ENCODE measurements around the gene ZMAT3. TPM values are rescaled to one million over a fixed set of nuclear protein-coding genes. Genes with fewer than 3 reads are reported as not detected.

ZMAT3 gene
- total and polyA plus RNA-seq, 2 of the 4 experiments (the other 2 are of a cell fraction): 11.7 to 14.3 TPM

- Histone ChIP-seq H3K36me3 (ENCODE audit: control insufficient read depth, insufficient read depth, low read length) (no peaks in the 10 kb centered on the region), H3K27me3 (ENCODE audit: control insufficient read depth, insufficient read depth, low read length) (no peaks in the 10 kb centered on the region; the same call in 1 of the 2 replicates), H3K9me1 (ENCODE audit: insufficient read depth, low read length) (no peaks in the 10 kb centered on the region), H2BK120ac (ENCODE audit: low read depth, low read length) (no peak overlapping the region), H3K9me3 (ENCODE audit: control insufficient read depth, insufficient read depth, low read length) (no peaks in the 10 kb centered on the region), H3K4me1 (ENCODE audit: control insufficient read depth, insufficient read depth, low read length) (no peaks in the 10 kb centered on the region), H3K79me1 (ENCODE audit: low read depth in 1 of 2, low read length in 2 of 2) (no peaks in the 10 kb centered on the region), H2BK20ac (ENCODE audit: low read depth, low read length) (no peak overlapping the region), H3K4me2 (ENCODE audit: low read depth, low read length) (no peak overlapping the region), H3K18ac (ENCODE audit: low read depth, low read length) (no peak overlapping the region), H2AFZ (replicated peaks; ENCODE audit: low read length, poor library complexity) (no peak overlapping the region), H3K4ac (ENCODE audit: low read depth, low read length) (no peak overlapping the region), H4K5ac (ENCODE audit: low read depth, low read length) (no peak overlapping the region), H3K9ac (ENCODE audit: low read depth, low read length) (no peak overlapping the region), H2BK5ac (ENCODE audit: low read depth, low read length, poor library complexity, severe bottlenecking) (no peak overlapping the region), H3K27ac (ENCODE audit: insufficient read depth, low read length) (no peak overlapping the region), H3K4me3 (ENCODE audit: insufficient read depth, low read depth, low read length) (no peak overlapping the region), H3K14ac (replicated peaks; ENCODE audit: low read depth, low read length) (no peak overlapping the region), H4K91ac (ENCODE audit: insufficient read depth, low read depth, low read length) (no peak overlapping the region), H3K56ac (ENCODE audit: extremely low read depth, insufficient read depth, low read length) (no peak overlapping the region), H2AK9ac (replicated peaks; ENCODE audit: low read depth, low read length, poor library complexity) (no peak overlapping the region), H2BK15ac (ENCODE audit: low read depth, low read length) (no peak overlapping the region), H4K8ac (ENCODE audit: low read depth in 2 of 2, low read length in 2 of 2) (no peak overlapping the region), H3K23ac (ENCODE audit: low read depth, low read length) (no peak overlapping the region), H4K20me1 (ENCODE audit: insufficient read depth, low read length) (no peaks in the 10 kb centered on the region), H2AK5ac (ENCODE audit: low read depth, low read length) (no peak overlapping the region)
- peak; percentile 11; the same call in 1 of the 2 replicates for ATAC-seq (ENCODE audit: low read depth)
- dilution Hi-C loops (cut with HindIII; ENCODE audit: low sequenced_read_pairs, unreplicated experiment): no loop called here
- CTCF ChIA-PET: no interaction called here
- POLR2A ChIA-PET (ENCODE audit: unreplicated experiment): no interaction called here
- intact Hi-C loops (cut with micrococcal nuclease): no loop called here
- 40% methylated on average over 1 of the region's 1 CpG; no CpG with 5 or more reads in 1 of the 2 experiments for WGBS, 2 experiments (ENCODE audit: extremely low coverage in 2 of 2, insufficient read length in 1 of 2)
- DNase-seq: peak; percentile 18
- no peak for TF ChIP-seq NFE2L2 (IDR thresholded peaks at IDR 0.05; ENCODE audit: low read depth, low read length)
- TF ChIP-seq CEBPB (IDR thresholded peaks at IDR 0.05; ENCODE audit: low read depth, low read length): peak; percentile 37; the same call in 1 of the 2 replicates
- TF ChIP-seq CHD1 (IDR thresholded peaks at IDR 0.05; ENCODE audit: low read depth, low read length): no peak
- no peak for TF ChIP-seq FOS (IDR thresholded peaks at IDR 0.05; ENCODE audit: low read depth, low read length)
- TF ChIP-seq, protein P1, sequence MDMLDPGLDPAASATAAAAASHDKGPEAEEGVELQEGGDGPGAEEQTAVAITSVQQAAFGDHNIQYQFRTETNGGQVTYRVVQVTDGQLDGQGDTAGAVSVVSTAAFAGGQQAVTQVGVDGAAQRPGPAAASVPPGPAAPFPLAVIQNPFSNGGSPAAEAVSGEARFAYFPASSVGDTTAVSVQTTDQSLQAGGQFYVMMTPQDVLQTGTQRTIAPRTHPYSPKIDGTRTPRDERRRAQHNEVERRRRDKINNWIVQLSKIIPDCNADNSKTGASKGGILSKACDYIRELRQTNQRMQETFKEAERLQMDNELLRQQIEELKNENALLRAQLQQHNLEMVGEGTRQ (IDR thresholded peaks at IDR 0.05; ENCODE audit: low read depth, low read length): no peak
- TF ChIP-seq RAD21 (IDR thresholded peaks at IDR 0.05; ENCODE audit: low read length): no peak
- no peak for TF ChIP-seq BHLHE40 (IDR thresholded peaks at IDR 0.05; ENCODE audit: low read depth, low read length)
- TF ChIP-seq RCOR1 (IDR thresholded peaks at IDR 0.05; ENCODE audit: insufficient replicate concordance, low read length): no peak
- BruUV-seq (replicated peaks): no TSS peak
- in situ Hi-C loops (cut with MboI; ENCODE audit: low sequenced_read_pairs): no loop called here
These were observed 100.0 kb downstream of the ZMAT3 start for GRCh38 chr3:178971614-178972013.

Data from IMR-90 (cell line).